Measurements from ENCODE around the gene MBD2. TPM values are rescaled to one million over a fixed set of nuclear protein-coding genes. Genes with fewer than 3 reads are reported as not detected.
"Not testable (repeated sequence)": the region's sequence is repeated elsewhere in the genome, so short reads cannot be mapped to it uniquely, and the experiment has no call there.

MBD2 gene
- total RNA-seq, 1 donor from 2014 or later, result 153 TPM

DNA sequence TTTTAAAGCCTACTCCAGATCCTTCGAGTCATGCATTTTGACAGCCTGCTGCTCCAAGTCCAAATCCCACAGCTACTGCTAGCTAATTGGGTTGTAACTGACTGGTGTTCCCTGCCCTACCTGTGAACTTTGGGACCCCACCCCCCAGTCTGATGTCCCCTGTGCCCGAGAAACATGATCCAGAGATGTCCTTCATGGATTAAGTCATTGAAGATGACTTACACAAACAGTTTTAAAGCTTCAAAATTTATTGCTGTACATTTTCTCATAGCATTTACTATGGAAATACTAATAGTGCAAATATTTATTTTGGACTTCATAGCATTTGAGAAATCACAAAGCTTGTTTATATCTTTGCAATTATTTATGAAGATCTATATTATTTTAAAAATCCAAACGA lies 73.1 kb downstream of the MBD2 start:
- no peak for DNase-seq (ENCODE audit: low spot score)

DNA sequence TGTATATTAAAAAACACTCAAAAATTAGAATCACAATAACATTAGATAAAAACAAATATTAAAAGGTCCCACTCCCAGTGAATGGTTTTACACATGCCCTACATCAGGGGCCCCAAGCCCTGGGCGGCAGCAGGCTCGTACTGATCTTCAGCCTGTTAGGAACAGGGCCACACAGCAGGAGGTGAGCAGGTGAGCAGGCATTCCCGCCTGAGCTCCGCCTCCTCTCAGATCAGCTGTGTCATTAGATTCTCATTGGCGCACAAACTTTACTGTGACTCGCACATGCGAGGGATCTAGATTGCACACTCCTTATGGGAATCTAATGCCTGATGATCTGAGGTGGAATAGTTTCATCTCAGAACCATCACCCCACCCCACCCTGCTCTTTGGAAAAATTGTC lies 74.2 kb downstream of the MBD2 start:
- DNase-seq (ENCODE audit: low spot score), result no peak

DNA sequence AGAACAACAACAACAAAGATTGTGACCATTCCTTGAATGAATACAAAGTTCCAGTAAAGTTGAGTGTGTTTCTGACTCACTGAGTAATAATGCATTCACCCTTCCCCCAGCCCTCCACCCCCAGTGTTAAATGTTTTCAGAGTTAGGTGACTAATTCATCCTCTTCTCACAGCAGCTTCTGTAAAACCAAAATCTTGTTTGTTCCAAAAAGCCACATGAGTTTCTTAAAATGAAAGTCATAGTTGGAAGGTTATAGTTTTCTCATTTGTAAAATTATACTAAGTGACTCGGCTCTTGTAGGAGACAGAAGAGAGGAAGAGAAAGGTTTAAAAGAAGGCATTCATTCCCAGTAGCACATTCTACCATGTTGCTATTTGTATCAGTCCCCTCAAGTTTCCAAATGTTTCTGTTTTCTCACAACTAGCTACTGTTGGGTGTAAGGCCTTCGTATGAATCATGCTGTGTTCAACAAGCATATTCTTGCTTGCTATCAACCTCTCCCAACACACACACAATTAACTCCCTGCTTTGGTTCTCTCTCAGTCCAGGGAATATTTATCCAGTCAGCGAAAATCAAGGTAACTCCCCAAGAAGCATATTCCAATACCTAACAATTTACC lies 75.3 kb downstream of the MBD2 start:
- no peak for DNase-seq (ENCODE audit: low spot score)

DNA sequence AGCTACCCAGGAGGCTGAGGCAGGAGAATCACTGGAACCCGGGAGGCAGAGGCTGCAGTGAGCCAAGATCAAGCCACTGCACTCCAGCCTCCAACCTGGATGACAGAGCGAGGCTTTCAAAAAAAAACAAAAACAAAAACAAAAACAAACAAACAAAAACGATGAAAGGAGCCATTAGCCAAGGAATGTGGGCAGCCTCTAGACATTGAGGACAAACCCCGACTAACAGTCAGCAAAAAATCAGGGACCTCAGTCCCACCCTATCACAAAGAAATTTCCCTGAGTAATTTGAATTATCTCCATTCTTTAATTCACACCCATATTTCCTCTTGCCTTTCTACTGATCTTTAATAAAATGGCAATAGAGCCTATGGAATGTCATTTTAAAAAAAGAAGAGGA lies 75.8 kb downstream of the MBD2 start:
- no peak for DNase-seq (ENCODE audit: low spot score)

DNA sequence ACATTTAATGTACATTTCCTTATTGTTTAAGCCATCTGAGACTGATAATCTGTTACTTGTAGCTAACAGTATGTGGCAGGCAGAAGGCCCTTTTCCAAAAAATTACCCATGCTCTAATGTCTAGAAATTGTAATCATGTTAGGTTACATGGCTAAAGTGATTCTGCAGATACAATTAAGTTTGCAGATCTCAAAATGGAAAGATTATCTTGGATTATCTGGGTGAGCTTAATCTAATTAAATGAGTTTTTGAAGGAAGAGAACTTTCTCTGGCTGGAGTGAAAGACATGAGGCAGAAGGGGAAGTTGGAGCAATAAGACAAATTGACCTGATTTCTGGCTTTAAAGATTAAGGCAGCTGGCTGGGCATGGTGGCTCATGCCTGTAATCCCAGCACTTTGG lies 76.3 kb downstream of the MBD2 start:
- DNase-seq (ENCODE audit: low spot score), result no peak

DNA sequence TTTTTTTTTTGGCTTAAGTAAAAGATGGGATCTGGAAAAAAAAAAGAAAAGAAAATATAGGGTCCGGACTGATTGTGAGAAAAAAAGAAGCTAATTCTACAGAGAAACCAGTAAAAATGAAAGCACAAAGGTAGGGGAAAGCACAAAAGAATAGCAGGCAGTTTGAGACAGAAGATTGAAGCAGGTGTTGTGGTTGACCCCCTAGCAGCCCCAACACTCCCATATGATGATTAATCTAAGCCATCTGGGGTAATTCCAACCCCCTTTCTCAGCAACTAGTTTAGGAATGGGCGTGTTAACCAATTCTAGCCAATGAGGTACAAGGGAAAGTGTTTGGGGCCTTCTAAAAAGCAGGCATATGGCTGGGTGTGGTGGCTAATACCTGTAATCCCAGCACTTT lies 77.0 kb downstream of the MBD2 start:
- no peak for DNase-seq (ENCODE audit: low spot score)

DNA sequence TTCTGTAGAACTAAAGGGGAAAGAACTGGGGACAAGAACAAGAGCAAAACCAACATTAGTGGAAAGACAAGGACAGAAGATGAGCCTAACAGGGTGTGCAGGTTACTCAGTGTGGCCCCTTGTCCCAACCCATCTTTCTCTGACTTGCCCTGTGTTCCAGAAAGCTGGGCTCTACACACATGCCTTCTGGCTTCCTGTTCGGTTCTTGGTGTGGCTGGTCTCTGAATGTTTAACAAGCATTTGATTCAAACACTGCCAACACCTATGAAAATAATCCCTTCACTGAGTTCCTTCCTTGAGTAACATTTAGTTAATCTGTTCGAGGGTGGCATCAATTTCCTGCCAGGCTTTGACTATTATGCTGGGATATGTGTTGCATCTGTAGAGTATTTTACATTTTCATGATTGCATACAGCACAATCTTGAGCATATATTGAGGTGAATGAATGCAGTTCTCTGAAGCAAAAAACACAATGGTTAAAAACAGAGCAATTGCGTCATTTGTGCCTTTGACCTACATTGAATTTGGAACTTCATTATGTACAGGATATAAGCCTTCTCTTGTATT lies 83.3 kb downstream of the MBD2 start:
- no peak for DNase-seq (ENCODE audit: low spot score)

DNA sequence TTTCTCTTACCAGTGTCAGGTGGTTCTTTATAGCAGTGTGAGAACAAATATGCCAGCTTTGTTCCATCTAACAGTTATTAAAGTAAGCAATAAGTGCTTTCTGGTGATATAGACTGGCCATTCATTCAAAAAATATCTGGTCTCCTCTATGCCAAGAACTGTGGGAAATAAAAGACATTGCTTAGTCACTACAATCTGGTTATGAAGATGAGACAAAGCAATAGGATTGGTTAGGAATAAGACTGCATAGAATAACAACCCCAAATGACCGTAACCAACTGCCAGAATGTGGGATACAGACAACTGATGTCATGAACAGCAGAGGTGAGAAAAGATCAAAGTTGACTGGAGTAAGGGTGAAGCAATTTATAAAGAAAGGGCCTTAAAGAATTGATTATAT lies 83.8 kb downstream of the MBD2 start:
- DNase-seq (ENCODE audit: low spot score), result no peak

DNA sequence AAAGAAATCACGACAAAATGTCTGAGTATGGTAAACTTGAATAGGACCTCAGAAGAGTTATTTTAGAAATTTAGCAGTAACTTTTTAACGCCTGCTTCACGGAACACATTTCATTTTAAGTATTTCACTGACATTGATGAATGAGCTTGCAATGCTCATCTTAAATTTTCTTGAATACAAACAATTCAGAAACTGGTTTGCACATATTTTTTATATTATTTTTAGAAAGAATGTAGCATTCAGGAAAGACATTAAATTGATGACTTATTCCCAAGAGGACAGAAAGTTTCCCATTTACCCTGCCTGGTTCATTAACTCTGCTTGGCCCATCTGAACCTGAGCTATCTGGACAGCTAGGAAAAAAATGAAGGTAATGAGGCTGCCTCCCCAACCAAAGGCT lies 89.3 kb downstream of the MBD2 start:
- no peak for DNase-seq (ENCODE audit: low spot score)

DNA sequence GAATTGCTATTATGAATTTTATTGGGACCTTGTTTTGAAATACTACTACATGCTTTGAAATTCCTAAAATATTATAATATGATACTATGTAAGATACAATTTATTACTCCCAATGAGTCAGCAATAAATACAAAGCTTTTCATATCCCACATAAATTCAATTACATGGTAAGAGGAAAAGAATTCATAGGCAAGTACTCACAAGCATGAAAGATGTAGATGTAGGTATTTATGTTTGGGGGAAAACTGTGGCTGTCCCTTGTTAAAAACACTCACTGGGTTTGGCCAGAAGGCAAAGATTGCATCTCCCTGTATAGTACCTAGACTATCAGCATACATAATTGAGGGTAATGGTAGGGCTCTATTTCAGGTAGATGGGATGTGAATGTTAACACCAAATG lies 90.4 kb downstream of the MBD2 start:
- DNase-seq (ENCODE audit: low spot score), result no peak

DNA sequence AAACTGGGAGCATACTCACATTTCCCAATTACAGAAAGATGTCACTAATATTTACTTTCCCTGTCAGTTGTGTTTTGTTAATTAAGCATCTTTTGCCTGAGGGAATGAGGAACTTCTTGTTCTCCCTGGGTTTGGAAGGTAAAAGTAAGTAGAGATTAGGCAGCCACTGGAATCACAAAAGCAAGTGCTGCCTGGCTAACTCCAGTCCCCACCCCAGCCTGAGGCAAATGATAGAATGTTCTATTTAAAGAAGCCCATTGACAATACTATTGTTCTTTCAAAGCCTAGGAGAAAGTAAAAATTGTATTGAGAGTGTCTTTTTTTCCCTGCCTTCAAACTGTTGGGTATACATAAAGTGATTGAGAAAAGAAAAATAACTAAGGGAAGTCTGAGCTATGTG lies 93.8 kb downstream of the MBD2 start:
- no peak for DNase-seq (ENCODE audit: low spot score)

DNA sequence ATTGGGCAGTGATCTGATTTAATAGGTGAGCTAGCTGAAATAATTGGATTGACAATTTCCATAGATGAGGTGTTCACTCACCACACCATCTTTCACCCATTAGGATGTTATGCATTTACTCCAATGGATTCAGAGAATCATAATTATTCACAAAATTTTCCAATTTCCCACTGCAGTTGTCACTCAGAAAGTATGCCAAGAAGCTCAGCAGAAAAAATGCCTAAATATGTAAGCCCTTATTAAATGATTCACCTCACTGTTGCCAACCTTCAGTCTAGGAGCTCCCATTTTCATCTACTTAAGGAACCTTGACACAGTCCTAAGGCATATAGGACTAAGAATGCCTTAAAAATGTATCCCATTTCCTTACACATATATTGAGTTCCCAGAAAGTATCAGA lies 94.3 kb downstream of the MBD2 start:
- no peak for DNase-seq (ENCODE audit: low spot score)

DNA sequence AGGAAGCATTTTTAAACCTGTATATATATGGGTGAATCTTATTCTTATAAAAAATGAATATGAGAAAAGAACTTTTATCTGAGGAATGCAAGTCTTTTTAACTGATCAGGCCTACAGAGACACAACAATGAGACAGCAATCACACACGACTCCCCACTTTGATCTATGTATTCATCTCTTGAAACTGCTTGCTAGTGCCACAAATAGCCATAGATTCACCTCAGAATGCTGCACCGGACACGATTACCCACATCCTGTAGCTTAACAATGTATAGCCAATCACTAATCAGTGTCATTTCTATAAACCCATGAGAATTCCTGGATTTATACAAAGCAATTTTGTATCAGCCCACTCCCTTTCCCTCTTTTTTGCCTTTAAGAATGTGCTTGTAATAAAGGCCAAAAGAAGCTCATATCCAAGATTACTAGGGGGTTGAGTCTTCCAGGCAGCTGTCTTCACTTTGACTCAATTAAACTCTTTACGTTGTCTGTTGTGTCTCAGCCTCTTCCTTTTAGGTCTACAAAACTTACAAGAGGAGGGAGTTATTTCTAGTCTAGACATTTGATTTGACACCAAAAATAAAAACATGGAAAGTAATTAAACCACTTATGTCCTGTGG lies 94.9 kb downstream of the MBD2 start:
- no peak for DNase-seq (ENCODE audit: low spot score)

DNA sequence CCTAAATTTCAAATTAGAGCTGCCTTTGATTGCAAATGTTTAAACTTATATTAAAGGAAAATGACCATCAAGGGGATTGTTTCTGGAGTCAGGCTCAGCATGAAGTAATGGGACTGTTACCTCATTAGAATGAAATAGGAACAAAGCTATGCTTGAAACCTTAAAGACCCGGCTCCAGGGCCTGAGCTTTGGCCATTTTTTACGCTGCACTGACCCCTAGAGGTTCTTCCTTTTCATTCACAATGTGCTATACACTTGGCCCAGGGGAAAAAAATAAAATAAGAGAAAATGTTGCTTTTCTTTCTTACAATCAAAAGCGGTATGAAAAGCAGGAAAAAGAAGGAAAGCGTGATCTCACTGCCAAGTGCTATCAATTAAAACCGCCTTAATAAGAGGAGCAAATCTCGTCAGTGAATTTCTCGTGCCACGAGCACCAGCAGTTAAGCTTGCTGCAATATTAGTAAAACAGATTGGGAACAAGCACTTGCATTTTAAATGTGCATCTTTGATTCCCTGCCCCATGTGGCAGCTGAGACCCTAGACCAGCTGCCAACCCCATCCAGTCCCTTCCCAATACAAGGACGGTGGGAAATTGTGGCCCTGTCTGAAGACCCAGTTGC lies 96.6 kb downstream of the MBD2 start:
- DNase-seq (ENCODE audit: low spot score), result no peak

DNA sequence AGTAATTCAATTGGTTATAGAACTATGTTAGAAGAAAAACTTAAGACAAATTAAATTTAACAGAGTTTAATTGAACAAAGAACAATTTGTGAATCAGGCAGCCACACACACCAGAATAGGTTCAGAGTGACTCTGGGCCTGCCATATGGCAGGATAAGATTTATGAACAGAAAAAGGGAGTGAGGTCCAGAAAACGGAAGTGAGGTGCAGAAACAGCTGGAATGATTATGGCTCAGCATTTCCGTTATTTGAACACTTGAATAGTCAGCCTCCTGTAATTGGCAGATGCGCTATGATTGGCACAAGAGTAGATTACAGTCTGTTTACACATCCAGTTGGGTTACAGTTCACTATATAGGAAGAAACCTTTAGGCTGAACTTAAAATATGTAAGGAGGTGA lies 99.0 kb downstream of the MBD2 start:
- DNase-seq (ENCODE audit: low spot score), result no peak

DNA sequence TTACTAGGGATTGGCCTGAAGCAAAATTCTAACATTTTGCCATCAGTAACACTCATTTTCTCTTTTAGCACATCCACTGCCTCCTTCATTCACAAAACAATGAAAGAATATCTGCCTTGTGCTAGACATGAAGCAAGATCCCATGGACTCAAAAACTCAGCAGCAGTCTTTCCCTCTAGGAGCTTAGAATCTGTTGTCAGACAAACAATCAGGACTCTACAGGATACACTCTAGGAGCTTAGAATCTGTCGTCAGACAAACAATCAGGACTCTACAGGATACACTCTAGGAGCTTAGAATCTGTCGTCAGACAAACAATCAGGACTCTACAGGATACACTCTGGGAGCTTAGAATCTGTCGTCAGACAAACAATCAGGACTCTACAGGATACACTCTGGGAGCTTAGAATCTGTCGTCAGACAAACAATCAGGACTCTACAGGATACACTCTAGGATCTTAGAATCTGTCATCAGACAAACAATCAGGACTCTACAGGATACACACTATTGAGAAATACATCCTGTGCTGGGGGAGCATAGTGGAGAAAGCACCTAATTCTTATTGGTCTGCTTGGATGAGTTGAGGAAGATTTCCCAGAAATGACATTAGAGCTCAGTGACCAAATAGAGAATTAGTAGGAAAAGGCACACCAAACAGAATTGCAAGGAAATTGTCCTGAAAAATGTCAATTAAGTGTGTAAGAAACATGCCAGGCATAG lies 100.6 kb downstream of the MBD2 start:
- not testable (repeated sequence) for DNase-seq (ENCODE audit: low spot score)

DNA sequence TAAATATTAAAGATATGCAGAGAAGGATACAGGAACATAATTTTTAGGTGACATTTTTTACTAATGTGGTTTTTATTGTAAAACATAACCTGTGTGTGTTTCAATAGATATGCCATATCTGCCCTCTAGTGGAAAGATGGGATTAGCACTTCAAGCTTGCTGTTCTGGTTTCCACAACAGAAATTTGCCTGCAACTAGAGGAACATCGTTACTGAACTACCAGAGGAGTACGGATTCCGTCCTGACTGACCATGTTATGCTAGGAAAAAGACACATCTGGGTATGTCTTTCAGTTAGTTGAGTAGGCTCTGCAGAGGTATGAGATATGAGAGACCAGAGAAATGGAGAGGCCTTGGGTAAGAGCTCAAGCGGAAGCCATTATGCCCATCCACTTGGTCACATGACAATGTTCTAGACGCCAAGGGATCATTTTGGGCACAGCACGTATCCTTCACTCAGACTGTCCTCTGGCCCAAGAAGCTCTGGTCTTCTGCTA lies 104.9 kb downstream of the MBD2 start:
- DNase-seq (ENCODE audit: low spot score), result no peak

DNA sequence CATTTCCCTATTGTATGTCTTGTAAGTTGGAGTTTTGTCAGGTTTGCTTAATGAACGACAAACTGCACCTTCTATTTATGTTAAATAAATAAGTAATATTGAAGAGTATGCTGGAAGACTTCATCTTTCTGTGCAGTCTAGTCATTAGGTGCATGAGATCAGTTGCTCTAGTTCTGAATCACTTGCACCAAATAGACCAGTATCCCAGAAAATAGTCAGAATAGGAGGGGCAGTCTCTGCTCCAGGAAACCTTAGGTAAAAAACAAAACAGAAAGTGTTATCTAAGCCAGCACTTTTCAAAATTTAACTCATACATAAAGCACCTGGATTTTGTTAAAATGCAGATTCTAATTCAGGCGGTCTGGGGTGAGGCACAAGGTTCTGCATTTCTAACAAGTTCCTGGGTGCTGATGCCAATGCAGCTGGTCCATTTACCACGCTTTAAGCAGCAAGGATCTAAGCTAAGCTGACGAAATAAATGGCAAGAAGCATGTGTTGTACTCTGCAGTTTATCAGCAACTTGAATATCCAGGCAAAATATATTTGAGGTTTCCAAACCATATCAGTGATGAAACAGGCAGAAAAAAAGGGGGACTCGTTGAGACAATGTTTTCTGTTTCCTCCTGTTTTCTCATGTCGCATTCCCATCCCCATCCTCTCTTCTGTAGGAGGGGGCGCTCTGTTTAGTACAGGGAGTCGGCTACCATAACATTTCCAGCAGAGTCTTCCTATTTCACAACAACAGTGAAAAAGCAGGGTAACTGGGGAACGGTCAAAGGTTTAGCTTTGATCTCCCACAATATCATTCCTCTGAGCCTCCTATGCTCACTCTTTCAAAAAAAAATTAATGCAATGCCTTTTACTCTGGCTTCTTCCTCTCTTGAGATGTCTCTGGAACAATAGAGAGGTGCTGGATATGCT lies 106.4 kb downstream of the MBD2 start:
- DNase-seq (ENCODE audit: low spot score), result no peak

DNA sequence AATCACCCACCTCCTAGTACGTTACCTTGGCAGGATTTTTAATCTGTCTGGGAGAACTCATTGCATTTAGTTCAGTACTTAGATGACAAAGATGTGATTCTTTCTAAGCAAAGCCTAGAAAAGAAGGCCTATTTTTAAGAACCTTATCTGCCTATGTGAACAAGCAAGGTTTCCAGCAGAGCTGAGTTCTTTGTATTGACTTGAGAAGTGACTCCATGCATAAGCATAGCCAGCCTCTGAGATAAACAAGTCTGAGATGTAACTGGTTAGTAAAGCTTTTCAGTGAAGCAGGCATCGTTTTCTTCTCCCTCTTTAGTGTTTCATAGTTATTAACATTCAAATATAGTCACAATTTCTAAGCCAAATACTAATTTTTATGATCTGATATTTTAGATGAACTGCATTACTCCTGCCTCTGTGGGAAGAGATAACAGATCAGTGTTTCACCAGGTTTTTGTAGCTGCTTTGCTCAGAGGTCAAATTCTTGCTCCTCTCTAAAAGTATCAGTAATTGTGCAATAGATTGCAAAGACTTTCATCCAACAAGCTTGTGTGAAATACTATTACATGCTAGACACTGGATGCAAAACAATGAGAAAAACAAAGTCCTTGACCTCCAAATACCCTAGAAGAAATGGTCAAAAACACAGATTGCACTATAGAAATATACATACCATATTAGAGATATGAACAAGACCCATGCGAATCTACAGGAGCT lies 107.8 kb downstream of the MBD2 start:
- no peak for DNase-seq (ENCODE audit: low spot score)

DNA sequence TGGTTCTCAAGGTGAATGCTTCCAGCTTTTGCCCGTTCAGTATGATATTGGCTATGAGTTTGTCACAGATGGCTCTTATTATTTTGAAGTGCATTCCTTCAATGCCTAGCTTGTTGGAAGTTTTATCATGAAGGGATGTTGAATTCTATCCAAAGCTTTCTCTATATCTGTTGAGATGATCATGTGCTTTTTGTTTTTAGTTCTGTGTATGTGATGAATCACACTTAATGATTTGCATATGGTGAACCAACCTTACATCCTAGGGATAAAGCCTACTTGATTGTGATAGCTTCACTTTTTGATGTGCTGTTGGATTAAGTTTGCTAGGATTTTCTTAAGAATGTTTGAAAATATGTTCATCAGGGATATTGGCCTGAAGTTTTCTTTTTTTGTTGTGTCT lies 112.1 kb downstream of the MBD2 start:
- no peak for DNase-seq (ENCODE audit: low spot score)

All from mesenteric fat pad (tissue), 1 donor.